ENCODE results near the gene NUTM1.

GRCh38 chr15:34314491-34315490 is 28.3 kb upstream of the NUTM1 start:
- TF ChIP-seq RCOR1 (IDR thresholded peaks at IDR 0.05; ENCODE audit: low read depth, low read length) (no peak), KDM5A (IDR thresholded peaks at IDR 0.05) (no peak), BHLHE40 (IDR thresholded peaks at IDR 0.05; ENCODE audit: low read depth, low read length) (no peak), POLR2A (IDR thresholded peaks at IDR 0.05; ENCODE audit: low read length) (no peak)
- TF ChIP-seq, protein P1, sequence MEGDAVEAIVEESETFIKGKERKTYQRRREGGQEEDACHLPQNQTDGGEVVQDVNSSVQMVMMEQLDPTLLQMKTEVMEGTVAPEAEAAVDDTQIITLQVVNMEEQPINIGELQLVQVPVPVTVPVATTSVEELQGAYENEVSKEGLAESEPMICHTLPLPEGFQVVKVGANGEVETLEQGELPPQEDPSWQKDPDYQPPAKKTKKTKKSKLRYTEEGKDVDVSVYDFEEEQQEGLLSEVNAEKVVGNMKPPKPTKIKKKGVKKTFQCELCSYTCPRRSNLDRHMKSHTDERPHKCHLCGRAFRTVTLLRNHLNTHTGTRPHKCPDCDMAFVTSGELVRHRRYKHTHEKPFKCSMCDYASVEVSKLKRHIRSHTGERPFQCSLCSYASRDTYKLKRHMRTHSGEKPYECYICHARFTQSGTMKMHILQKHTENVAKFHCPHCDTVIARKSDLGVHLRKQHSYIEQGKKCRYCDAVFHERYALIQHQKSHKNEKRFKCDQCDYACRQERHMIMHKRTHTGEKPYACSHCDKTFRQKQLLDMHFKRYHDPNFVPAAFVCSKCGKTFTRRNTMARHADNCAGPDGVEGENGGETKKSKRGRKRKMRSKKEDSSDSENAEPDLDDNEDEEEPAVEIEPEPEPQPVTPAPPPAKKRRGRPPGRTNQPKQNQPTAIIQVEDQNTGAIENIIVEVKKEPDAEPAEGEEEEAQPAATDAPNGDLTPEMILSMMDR (IDR thresholded peaks at IDR 0.05) = no peak
- TF ChIP-seq, protein P2, sequence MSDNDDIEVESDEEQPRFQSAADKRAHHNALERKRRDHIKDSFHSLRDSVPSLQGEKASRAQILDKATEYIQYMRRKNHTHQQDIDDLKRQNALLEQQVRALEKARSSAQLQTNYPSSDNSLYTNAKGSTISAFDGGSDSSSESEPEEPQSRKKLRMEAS (IDR thresholded peaks at IDR 0.05) = no peak
